ENCODE measurements around the gene ACBD4. TPM values are rescaled to one million over a fixed set of nuclear protein-coding genes. Genes with fewer than 3 reads are reported as not detected.

The ACBD4 gene
- total and polyA plus RNA-seq, 10 of the 15 experiments (the other 5 are each of a cell fraction or from before 2014, with no cell fraction given), result 0.20 to 13.8 (median 6.9) TPM

- no peak for DNase-seq (ENCODE audit: low read depth, low spot score)
- BruUV-seq (replicated peaks), result no TSS peak
- peaks cover 3% of the 10 kb centered on the region; the same call in 1 of the 2 replicates for H3K4me1 ChIP-seq (ENCODE audit: control insufficient read depth, insufficient read depth, low read length)
- H4K20me1 ChIP-seq (ENCODE audit: control insufficient read depth, insufficient read depth), result peaks cover 3% of the 10 kb centered on the region; the same call in 1 of the 2 replicates
- H3K36me3 ChIP-seq (ENCODE audit: control insufficient read depth in 2 of 2, insufficient read depth in 2 of 2, low read length in 1 of 2), result peaks cover 47 to 51% of the 10 kb centered on the region in 2 experiments
- H3K9me3 ChIP-seq (replicated peaks; ENCODE audit: control insufficient read depth, insufficient read depth, low read length), result no peaks in the 10 kb centered on the region
- no peaks in the 10 kb centered on the region for H3K27me3 ChIP-seq (replicated peaks in 1 of 2; ENCODE audit: control insufficient read depth in 2 of 2, insufficient read depth in 2 of 2, low read length in 1 of 2)
- H3K27ac ChIP-seq (ENCODE audit: control insufficient read depth, insufficient read depth), result no peak overlapping the region
- in situ Hi-C loops (cut with MboI) (loop anchor here (10.0 kb wide), 1 partner anchor 182 kb away; no protein-coding TSS in a partner anchor), intact Hi-C loops (cut with micrococcal nuclease; ENCODE audit: unreplicated experiment) (no loop called here)
- SMC1A ChIA-PET (ENCODE audit: uncharacterized antibody, unreplicated experiment), result no interaction called here
- H3K79me2 ChIP-seq (ENCODE audit: control insufficient read depth, insufficient read depth, low read length), result no peaks in the 10 kb centered on the region
- no peak overlapping the region for H3K4me2 ChIP-seq (ENCODE audit: control insufficient read depth, insufficient read depth)
- no peak overlapping the region for H3K9ac ChIP-seq (ENCODE audit: control insufficient read depth, insufficient read depth, low read length)
- no peak overlapping the region for H3K4me3 ChIP-seq
- no peak for TF ChIP-seq SUZ12 (IDR thresholded peaks at IDR 0.05; ENCODE audit: unreplicated experiment)
- TF ChIP-seq, protein P1, sequence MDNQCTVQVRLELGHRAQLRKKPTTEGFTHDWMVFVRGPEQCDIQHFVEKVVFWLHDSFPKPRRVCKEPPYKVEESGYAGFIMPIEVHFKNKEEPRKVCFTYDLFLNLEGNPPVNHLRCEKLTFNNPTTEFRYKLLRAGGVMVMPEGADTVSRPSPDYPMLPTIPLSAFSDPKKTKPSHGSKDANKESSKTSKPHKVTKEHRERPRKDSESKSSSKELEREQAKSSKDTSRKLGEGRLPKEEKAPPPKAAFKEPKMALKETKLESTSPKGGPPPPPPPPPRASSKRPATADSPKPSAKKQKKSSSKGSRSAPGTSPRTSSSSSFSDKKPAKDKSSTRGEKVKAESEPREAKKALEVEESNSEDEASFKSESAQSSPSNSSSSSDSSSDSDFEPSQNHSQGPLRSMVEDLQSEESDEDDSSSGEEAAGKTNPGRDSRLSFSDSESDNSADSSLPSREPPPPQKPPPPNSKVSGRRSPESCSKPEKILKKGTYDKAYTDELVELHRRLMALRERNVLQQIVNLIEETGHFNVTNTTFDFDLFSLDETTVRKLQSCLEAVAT (IDR thresholded peaks at IDR 0.05), result no peak
- TF ChIP-seq EGR1 (IDR thresholded peaks at IDR 0.05; ENCODE audit: borderline replicate concordance in 1 of 2, low read depth in 2 of 2, low read length in 2 of 2), result no peak
- TF ChIP-seq CBX5 (IDR thresholded peaks at IDR 0.05; ENCODE audit: low read depth), result no peak
- TF ChIP-seq, protein P2, sequence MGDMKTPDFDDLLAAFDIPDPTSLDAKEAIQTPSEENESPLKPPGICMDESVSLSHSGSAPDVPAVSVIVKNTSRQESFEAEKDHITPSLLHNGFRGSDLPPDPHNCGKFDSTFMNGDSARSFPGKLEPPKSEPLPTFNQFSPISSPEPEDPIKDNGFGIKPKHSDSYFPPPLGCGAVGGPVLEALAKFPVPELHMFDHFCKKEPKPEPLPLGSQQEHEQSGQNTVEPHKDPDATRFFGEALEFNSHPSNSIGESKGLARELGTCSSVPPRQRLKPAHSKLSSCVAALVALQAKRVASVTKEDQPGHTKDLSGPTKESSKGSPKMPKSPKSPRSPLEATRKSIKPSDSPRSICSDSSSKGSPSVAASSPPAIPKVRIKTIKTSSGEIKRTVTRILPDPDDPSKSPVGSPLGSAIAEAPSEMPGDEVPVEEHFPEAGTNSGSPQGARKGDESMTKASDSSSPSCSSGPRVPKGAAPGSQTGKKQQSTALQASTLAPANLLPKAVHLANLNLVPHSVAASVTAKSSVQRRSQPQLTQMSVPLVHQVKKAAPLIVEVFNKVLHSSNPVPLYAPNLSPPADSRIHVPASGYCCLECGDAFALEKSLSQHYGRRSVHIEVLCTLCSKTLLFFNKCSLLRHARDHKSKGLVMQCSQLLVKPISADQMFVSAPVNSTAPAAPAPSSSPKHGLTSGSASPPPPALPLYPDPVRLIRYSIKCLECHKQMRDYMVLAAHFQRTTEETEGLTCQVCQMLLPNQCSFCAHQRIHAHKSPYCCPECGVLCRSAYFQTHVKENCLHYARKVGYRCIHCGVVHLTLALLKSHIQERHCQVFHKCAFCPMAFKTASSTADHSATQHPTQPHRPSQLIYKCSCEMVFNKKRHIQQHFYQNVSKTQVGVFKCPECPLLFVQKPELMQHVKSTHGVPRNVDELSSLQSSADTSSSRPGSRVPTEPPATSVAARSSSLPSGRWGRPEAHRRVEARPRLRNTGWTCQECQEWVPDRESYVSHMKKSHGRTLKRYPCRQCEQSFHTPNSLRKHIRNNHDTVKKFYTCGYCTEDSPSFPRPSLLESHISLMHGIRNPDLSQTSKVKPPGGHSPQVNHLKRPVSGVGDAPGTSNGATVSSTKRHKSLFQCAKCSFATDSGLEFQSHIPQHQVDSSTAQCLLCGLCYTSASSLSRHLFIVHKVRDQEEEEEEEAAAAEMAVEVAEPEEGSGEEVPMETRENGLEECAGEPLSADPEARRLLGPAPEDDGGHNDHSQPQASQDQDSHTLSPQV (IDR thresholded peaks at IDR 0.05), result no peak
- TF ChIP-seq, protein P3, sequence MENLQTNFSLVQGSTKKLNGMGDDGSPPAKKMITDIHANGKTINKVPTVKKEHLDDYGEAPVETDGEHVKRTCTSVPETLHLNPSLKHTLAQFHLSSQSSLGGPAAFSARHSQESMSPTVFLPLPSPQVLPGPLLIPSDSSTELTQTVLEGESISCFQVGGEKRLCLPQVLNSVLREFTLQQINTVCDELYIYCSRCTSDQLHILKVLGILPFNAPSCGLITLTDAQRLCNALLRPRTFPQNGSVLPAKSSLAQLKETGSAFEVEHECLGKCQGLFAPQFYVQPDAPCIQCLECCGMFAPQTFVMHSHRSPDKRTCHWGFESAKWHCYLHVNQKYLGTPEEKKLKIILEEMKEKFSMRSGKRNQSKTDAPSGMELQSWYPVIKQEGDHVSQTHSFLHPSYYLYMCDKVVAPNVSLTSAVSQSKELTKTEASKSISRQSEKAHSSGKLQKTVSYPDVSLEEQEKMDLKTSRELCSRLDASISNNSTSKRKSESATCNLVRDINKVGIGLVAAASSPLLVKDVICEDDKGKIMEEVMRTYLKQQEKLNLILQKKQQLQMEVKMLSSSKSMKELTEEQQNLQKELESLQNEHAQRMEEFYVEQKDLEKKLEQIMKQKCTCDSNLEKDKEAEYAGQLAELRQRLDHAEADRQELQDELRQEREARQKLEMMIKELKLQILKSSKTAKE (IDR thresholded peaks at IDR 0.05; ENCODE audit: low read depth, poor library complexity, severe bottlenecking), result no peak
- no peak for TF ChIP-seq ZNF384 (IDR thresholded peaks at IDR 0.05; ENCODE audit: borderline replicate concordance, low read depth, low read length)
- peak; percentile 35; the same call in 1 of the 2 replicates for TF ChIP-seq POLR2A (IDR thresholded peaks at IDR 0.05; ENCODE audit: low read depth, low read length)
- TF ChIP-seq BCL3 (IDR thresholded peaks at IDR 0.05; ENCODE audit: borderline replicate concordance, insufficient read depth, low read depth, low read length, poor library complexity, severe bottlenecking), result no peak
- no peak overlapping the region for H2AFZ ChIP-seq (ENCODE audit: control insufficient read depth, low read depth, low read length)
- no peak for FAIRE-seq
- RAD21 ChIA-PET (ENCODE audit: unreplicated experiment), result no interaction called here
- WGBS (ENCODE audit: insufficient coverage, insufficient replicate concordance, low lambda C conversion rate, missing lambda C conversion rate), result 88% methylated on average over 5 of the region's 5 CpGs
- ATAC-seq, result no peak
- CTCF ChIA-PET, result no interaction called here
- POLR2A ChIA-PET, result no interaction called here
These were observed 28.9 kb upstream of the ACBD4 start for GRCh38 chr17:45106582-45106981.

Measured in GM12878 (cell line).